ENCODE measurements around the gene CEACAM7. TPM values are rescaled to one million over a fixed set of nuclear protein-coding genes. Genes with fewer than 3 reads are reported as not detected.

CEACAM7 gene
- total RNA-seq, 2 donors from 2014 or later = 0.52 to 0.99 TPM

DNA sequence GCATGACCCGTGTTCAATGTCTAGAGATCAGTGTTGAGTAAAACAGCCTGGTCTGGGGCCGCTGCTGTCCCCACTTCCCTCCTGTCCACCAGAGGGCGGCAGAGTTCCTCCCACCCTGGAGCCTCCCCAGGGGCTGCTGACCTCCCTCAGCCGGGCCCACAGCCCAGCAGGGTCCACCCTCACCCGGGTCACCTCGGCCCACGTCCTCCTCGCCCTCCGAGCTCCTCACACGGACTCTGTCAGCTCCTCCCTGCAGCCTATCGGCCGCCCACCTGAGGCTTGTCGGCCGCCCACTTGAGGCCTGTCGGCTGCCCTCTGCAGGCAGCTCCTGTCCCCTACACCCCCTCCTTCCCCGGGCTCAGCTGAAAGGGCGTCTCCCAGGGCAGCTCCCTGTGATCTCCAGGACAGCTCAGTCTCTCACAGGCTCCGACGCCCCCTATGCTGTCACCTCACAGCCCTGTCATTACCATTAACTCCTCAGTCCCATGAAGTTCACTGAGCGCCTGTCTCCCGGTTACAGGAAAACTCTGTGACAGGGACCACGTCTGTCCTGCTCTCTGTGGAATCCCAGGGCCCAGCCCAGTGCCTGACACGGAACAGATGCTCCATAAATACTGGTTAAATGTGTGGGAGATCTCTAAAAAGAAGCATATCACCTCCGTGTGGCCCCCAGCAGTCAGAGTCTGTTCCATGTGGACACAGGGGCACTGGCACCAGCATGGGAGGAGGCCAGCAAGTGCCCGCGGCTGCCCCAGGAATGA is 18.9 kb upstream of the CEACAM7 start:
- Histone ChIP-seq H3K9me3 (no peaks in the 10 kb centered on the region), H3K4me3 (no peak overlapping the region), H3K4me1 (peaks cover 3% of the 10 kb centered on the region), H3K36me3 (replicated peaks in 1 of 2; ENCODE audit: insufficient read depth in 1 of 2, low read depth in 2 of 2) (no peaks in the 10 kb centered on the region), H3K27me3 (no peaks in the 10 kb centered on the region), H3K27ac (no peak overlapping the region)
- TF ChIP-seq, protein P1, sequence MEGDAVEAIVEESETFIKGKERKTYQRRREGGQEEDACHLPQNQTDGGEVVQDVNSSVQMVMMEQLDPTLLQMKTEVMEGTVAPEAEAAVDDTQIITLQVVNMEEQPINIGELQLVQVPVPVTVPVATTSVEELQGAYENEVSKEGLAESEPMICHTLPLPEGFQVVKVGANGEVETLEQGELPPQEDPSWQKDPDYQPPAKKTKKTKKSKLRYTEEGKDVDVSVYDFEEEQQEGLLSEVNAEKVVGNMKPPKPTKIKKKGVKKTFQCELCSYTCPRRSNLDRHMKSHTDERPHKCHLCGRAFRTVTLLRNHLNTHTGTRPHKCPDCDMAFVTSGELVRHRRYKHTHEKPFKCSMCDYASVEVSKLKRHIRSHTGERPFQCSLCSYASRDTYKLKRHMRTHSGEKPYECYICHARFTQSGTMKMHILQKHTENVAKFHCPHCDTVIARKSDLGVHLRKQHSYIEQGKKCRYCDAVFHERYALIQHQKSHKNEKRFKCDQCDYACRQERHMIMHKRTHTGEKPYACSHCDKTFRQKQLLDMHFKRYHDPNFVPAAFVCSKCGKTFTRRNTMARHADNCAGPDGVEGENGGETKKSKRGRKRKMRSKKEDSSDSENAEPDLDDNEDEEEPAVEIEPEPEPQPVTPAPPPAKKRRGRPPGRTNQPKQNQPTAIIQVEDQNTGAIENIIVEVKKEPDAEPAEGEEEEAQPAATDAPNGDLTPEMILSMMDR (IDR thresholded peaks at IDR 0.05) = peak; percentile 85 to 100 (median 95)
- TF ChIP-seq POLR2A (IDR thresholded peaks at IDR 0.05) = no peak
- ATAC-seq (peak; percentile 86), DNase-seq (peak; percentile 74 to 82 (median 78))
- WGBS, 2 donors = 10 to 13% methylated on average over 12 to 26 of the region's 26 CpGs
- intact Hi-C loops (cut with DNase I) = no loop called here

DNA sequence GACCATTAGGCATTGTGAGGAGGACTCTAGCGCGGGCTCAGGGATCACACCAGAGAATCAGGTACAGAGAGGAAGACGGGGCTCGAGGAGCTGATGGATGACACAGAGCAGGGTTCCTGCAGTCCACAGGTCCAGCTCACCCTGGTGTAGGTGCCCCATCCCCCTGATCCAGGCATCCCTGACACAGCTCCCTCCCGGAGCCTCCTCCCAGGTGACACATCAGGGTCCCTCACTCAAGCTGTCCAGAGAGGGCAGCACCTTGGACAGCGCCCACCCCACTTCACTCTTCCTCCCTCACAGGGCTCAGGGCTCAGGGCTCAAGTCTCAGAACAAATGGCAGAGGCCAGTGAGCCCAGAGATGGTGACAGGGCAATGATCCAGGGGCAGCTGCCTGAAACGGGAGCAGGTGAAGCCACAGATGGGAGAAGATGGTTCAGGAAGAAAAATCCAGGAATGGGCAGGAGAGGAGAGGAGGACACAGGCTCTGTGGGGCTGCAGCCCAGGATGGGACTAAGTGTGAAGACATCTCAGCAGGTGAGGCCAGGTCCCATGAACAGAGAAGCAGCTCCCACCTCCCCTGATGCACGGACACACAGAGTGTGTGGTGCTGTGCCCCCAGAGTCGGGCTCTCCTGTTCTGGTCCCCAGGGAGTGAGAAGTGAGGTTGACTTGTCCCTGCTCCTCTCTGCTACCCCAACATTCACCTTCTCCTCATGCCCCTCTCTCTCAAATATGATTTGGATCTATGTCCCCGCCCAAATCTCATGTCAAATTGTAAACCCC is 17.5 kb upstream of the CEACAM7 start:
- no peaks in the 10 kb centered on the region for H3K36me3 ChIP-seq (replicated peaks in 1 of 2; ENCODE audit: insufficient read depth in 1 of 2, low read depth in 2 of 2)
- peak; percentile 17 to 45 (median 36) for DNase-seq
- intact Hi-C loops (cut with DNase I) = no loop called here
- no peaks in the 10 kb centered on the region for H3K9me3 ChIP-seq
- TF ChIP-seq, protein P1 (IDR thresholded peaks at IDR 0.05) = no peak
- TF ChIP-seq POLR2A (IDR thresholded peaks at IDR 0.05) = no peak
- H3K4me1 ChIP-seq = peaks cover 16% of the 10 kb centered on the region
- no peak overlapping the region for H3K27ac ChIP-seq
- WGBS, 2 donors = 23 to 34% methylated on average over 5 to 10 of the region's 10 CpGs
- ATAC-seq = no peak
- no peak overlapping the region for H3K4me3 ChIP-seq
- H3K27me3 ChIP-seq = no peaks in the 10 kb centered on the region

DNA sequence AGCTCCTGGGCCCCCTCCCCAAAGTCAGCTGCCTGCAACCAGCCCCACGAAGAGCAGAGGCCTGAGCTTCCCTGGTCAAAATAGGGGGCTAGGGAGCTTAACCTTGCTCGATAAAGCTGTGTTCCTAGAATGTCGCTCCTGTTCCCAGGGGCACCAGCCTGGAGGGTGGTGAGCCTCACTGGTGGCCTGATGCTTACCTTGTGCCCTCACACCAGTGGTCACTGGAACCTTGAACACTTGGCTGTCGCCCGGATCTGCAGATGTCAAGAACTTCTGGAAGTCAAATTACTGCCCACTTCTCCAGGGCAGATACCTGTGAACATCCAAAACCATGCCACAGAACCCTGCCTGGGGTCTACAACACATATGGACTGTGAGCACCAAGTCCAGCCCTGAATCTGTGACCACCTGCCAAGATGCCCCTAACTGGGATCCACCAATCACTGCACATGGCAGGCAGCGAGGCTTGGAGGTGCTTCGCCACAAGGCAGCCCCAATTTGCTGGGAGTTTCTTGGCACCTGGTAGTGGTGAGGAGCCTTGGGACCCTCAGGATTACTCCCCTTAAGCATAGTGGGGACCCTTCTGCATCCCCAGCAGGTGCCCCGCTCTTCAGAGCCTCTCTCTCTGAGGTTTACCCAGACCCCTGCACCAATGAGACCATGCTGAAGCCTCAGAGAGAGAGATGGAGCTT is 15.7 kb upstream of the CEACAM7 start:
- no peak overlapping the region for H3K27ac ChIP-seq
- TF ChIP-seq, protein P1 (IDR thresholded peaks at IDR 0.05) = no peak
- TF ChIP-seq POLR2A (IDR thresholded peaks at IDR 0.05) = no peak
- no peak overlapping the region for H3K4me3 ChIP-seq
- H3K9me3 ChIP-seq = no peaks in the 10 kb centered on the region
- H3K4me1 ChIP-seq = peaks cover 34% of the 10 kb centered on the region
- no peaks in the 10 kb centered on the region for H3K36me3 ChIP-seq (replicated peaks in 1 of 2; ENCODE audit: insufficient read depth in 1 of 2, low read depth in 2 of 2)
- no peak for DNase-seq
- no peak for ATAC-seq
- intact Hi-C loops (cut with DNase I) = no loop called here
- WGBS, 2 donors = 56 to 75% methylated on average over 5 to 8 of the region's 8 CpGs
- no peaks in the 10 kb centered on the region for H3K27me3 ChIP-seq

DNA sequence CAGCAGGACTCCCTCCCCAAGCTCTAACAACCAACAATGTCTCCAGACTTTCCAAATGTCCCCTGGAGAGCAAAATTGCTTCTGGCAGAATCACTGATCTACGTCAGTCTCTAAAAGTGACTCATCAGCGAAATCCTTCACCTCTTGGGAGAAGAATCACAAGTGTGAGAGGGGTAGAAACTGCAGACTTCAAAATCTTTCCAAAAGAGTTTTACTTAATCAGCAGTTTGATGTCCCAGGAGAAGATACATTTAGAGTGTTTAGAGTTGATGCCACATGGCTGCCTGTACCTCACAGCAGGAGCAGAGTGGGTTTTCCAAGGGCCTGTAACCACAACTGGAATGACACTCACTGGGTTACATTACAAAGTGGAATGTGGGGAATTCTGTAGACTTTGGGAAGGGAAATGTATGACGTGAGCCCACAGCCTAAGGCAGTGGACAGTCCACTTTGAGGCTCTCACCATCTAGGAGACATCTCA is 14.1 kb upstream of the CEACAM7 start:
- H3K27me3 ChIP-seq = no peaks in the 10 kb centered on the region
- H3K4me3 ChIP-seq = no peak overlapping the region
- peak overlapping the region in 1 of 4 donors; percentile 80 for H3K27ac ChIP-seq
- H3K36me3 ChIP-seq (replicated peaks in 1 of 2; ENCODE audit: insufficient read depth in 1 of 2, low read depth in 2 of 2) = no peaks in the 10 kb centered on the region
- WGBS, 2 donors = 49 to 67% methylated on average over 3 of the region's 3 CpGs
- no peak for DNase-seq
- no peaks in the 10 kb centered on the region for H3K9me3 ChIP-seq
- intact Hi-C loops (cut with DNase I) = no loop called here
- H3K4me1 ChIP-seq = peaks cover 43% of the 10 kb centered on the region
- ATAC-seq = no peak
- TF ChIP-seq, protein P1 (IDR thresholded peaks at IDR 0.05) = no peak
- TF ChIP-seq POLR2A (IDR thresholded peaks at IDR 0.05) = no peak
